Measurements from ENCODE around the gene MYO1E. TPM values are rescaled to one million over a fixed set of nuclear protein-coding genes. Genes with fewer than 3 reads are reported as not detected.

Gene MYO1E
- total RNA-seq, 1 experiment from 2014 or later: 83.6 TPM

DNA sequence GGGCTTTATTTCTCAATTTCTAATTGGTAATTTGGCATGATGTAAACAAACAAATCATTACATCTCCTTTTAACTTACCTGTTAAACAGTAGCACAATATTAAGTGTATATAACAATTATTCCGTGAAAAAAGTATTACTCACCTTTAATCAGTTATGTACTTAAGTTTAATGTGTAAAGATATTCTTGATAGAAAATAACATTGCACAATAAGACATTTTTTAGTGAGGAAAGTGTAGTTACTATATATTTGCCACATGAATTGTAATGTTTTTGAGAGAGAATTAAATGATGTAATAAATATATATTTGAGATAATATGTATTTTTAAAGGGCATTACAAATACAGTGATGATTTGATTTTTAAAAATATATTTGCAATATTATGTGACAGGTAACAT, 278.6 kb downstream of the MYO1E start (continued):
- TF ChIP-seq, protein P1, sequence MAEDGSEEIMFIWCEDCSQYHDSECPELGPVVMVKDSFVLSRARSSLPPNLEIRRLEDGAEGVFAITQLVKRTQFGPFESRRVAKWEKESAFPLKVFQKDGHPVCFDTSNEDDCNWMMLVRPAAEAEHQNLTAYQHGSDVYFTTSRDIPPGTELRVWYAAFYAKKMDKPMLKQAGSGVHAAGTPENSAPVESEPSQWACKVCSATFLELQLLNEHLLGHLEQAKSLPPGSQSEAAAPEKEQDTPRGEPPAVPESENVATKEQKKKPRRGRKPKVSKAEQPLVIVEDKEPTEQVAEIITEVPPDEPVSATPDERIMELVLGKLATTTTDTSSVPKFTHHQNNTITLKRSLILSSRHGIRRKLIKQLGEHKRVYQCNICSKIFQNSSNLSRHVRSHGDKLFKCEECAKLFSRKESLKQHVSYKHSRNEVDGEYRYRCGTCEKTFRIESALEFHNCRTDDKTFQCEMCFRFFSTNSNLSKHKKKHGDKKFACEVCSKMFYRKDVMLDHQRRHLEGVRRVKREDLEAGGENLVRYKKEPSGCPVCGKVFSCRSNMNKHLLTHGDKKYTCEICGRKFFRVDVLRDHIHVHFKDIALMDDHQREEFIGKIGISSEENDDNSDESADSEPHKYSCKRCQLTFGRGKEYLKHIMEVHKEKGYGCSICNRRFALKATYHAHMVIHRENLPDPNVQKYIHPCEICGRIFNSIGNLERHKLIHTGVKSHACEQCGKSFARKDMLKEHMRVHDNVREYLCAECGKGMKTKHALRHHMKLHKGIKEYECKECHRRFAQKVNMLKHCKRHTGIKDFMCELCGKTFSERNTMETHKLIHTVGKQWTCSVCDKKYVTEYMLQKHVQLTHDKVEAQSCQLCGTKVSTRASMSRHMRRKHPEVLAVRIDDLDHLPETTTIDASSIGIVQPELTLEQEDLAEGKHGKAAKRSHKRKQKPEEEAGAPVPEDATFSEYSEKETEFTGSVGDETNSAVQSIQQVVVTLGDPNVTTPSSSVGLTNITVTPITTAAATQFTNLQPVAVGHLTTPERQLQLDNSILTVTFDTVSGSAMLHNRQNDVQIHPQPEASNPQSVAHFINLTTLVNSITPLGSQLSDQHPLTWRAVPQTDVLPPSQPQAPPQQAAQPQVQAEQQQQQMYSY (CRISPR knock-in tag; IDR thresholded peaks at IDR 0.05): no peak

- ChIA-PET CTCF (no interaction called here), POLR2A (no interaction called here)
- Mint-ChIP-seq H3K9me3 (no peaks in the 10 kb centered on the region), H3K4me1 (peaks cover 7% of the 10 kb centered on the region), H3K27ac (no peak overlapping the region), H3K4me3 (no peak overlapping the region), H3K27me3 (ENCODE audit: low read depth) (no peaks in the 10 kb centered on the region), H3K36me3 (peaks cover 24% of the 10 kb centered on the region)
- no peak for TF ChIP-seq MXD4 (CRISPR knock-in tag; IDR thresholded peaks at IDR 0.05; ENCODE audit: borderline replicate concordance)
- no peak for TF ChIP-seq SOX15 (CRISPR knock-in tag; IDR thresholded peaks at IDR 0.05)
- no peak for TF ChIP-seq ZNF219 (CRISPR knock-in tag; IDR thresholded peaks at IDR 0.05; ENCODE audit: borderline replicate concordance)
- no peak for TF ChIP-seq ZNF232 (CRISPR knock-in tag; IDR thresholded peaks at IDR 0.05)
- TF ChIP-seq PREB (CRISPR knock-in tag; IDR thresholded peaks at IDR 0.05; ENCODE audit: borderline replicate concordance): no peak
- TF ChIP-seq ZNF281 (CRISPR knock-in tag; IDR thresholded peaks at IDR 0.05): no peak
- TF ChIP-seq, protein P2, sequence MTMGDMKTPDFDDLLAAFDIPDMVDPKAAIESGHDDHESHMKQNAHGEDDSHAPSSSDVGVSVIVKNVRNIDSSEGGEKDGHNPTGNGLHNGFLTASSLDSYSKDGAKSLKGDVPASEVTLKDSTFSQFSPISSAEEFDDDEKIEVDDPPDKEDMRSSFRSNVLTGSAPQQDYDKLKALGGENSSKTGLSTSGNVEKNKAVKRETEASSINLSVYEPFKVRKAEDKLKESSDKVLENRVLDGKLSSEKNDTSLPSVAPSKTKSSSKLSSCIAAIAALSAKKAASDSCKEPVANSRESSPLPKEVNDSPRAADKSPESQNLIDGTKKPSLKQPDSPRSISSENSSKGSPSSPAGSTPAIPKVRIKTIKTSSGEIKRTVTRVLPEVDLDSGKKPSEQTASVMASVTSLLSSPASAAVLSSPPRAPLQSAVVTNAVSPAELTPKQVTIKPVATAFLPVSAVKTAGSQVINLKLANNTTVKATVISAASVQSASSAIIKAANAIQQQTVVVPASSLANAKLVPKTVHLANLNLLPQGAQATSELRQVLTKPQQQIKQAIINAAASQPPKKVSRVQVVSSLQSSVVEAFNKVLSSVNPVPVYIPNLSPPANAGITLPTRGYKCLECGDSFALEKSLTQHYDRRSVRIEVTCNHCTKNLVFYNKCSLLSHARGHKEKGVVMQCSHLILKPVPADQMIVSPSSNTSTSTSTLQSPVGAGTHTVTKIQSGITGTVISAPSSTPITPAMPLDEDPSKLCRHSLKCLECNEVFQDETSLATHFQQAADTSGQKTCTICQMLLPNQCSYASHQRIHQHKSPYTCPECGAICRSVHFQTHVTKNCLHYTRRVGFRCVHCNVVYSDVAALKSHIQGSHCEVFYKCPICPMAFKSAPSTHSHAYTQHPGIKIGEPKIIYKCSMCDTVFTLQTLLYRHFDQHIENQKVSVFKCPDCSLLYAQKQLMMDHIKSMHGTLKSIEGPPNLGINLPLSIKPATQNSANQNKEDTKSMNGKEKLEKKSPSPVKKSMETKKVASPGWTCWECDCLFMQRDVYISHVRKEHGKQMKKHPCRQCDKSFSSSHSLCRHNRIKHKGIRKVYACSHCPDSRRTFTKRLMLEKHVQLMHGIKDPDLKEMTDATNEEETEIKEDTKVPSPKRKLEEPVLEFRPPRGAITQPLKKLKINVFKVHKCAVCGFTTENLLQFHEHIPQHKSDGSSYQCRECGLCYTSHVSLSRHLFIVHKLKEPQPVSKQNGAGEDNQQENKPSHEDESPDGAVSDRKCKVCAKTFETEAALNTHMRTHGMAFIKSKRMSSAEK (CRISPR knock-in tag; IDR thresholded peaks at IDR 0.05; ENCODE audit: borderline replicate concordance): no peak
- TF ChIP-seq, protein P3, sequence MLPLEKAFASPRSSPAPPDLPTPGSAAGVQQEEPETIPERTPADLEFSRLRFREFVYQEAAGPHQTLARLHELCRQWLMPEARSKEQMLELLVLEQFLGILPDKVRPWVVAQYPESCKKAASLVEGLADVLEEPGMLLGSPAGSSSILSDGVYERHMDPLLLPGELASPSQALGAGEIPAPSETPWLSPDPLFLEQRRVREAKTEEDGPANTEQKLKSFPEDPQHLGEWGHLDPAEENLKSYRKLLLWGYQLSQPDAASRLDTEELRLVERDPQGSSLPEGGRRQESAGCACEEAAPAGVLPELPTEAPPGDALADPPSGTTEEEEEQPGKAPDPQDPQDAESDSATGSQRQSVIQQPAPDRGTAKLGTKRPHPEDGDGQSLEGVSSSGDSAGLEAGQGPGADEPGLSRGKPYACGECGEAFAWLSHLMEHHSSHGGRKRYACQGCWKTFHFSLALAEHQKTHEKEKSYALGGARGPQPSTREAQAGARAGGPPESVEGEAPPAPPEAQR (CRISPR knock-in tag; IDR thresholded peaks at IDR 0.05): no peak
- TF ChIP-seq CBFB (CRISPR knock-in tag; IDR thresholded peaks at IDR 0.05; ENCODE audit: low read depth): no peak
- DNase-seq (ENCODE audit: low spot score): no peak
- ATAC-seq: no peak
These were observed 284.9 kb downstream of the MYO1E start for GRCh38 chr15:59087731-59088130.

Small RNA genes within 50 kb of the gene (microRNA-seq; reads per million reads assigned to microRNA genes)
- 1.4 reads per million for gene MIR2116 (ENCODE audit: borderline number of aligned reads)

Other genes starting within 250 kb of the MYO1E start
- gene LDHAL6B, start 166.0 kb downstream of the MYO1E start, total RNA-seq (2021): not detected in 3 replicates
- 2.0 to 2.4 TPM (median 2.1 TPM) in 3 replicates for gene FAM81A, start 65.3 kb upstream of the MYO1E start, total RNA-seq (2021)
- gene GCNT3, start 238.9 kb upstream of the MYO1E start, total RNA-seq (2021): 0.07 to 0.20 TPM (median 0.11 TPM) in 3 replicates